GM21737 (cell line): Measurements from ENCODE around the gene KRTAP15-1.

Source experiments
- ATAC-seq: cut with Tn5 transposase; IDR thresholded peaks from one replicate; pipeline ENCODE4 v1.9.1; 2021; ENCODE audit warnings: mild to moderate bottlenecking, moderate library complexity; ENCODE audit not compliant: unreplicated experiment

The KRTAP15-1 gene

GRCh38 chr21:30486180-30486579, 46.1 kb downstream of the KRTAP15-1 start:
- no peak for ATAC-seq

GRCh38 chr21:30487336-30487735, 47.3 kb downstream of the KRTAP15-1 start, which contains the start of gene KRTAP19-2:
Gene KRTAP19-2 (minus strand): TSS chr21:30487436. CDS start chr21:30487348, 88 bp downstream.
- no peak for ATAC-seq
